Keratinocyte (primary cell): ENCODE results near the gene SH3GL3. TPM values are rescaled to one million over a fixed set of nuclear protein-coding genes. Genes with fewer than 3 reads are reported as not detected.

Experiments used
- DNase-seq: peaks from one replicate; pipeline ENCODE4 v3.0.0-alpha.2; 2011; ENCODE audit warnings: low read depth, missing footprints, low spot score
- FAIRE-seq: peaks from 2 replicates; lab custom pipeline; 2011; peaks lifted over from hg19 to GRCh38; lab: Jason Lieb, UNC
- H2AFZ ChIP-seq: 2 replicates; pipeline ENCODE4 v1.6.0; 2012; ENCODE audit warnings: low read length, control low read depth, inconsistent platforms; ENCODE audit not compliant: control insufficient read depth
- H3K27ac ChIP-seq: 2 replicates; pipeline ENCODE4 v1.5.1; 2011; ENCODE audit warnings: low read length; ENCODE audit not compliant: control insufficient read depth, insufficient read depth
- H3K27me3 ChIP-seq: 3 replicates; pipeline ENCODE4 v1.6.0; 2011; ENCODE audit warnings: low read length; ENCODE audit not compliant: control insufficient read depth, insufficient read depth; ENCODE audit errors: extremely low read depth
- H3K36me3 ChIP-seq, 2 experiments: 2 replicates in 1 of 2; 3 replicates in 1 of 2; pipeline ENCODE4 v1.5.1; 2011; ENCODE audit warnings: low read length in 2 of 2, mild to moderate bottlenecking in 1 of 2; ENCODE audit not compliant: control insufficient read depth in 2 of 2, insufficient read depth in 2 of 2; ENCODE audit errors: extremely low read depth in 1 of 2
- H3K4me1 ChIP-seq: 3 replicates; pipeline ENCODE4 v1.5.1; 2011; ENCODE audit warnings: low read length; ENCODE audit not compliant: control insufficient read depth, insufficient read depth; ENCODE audit errors: extremely low read depth
- H3K4me2 ChIP-seq: 3 replicates; pipeline ENCODE4 v1.6.0; 2011; ENCODE audit warnings: low read depth, low read length; ENCODE audit not compliant: control insufficient read depth, insufficient read depth; ENCODE audit errors: extremely low read depth
- H3K4me3 ChIP-seq, 3 experiments: fragments of 200-600 bp in 1 of 3; sonication (generic) in 1 of 3; 2 replicates in 2 of 3; 3 replicates in 1 of 3; pipeline ENCODE4 v1.5.1; 2011 to 2016; ENCODE audit warnings: low read length in 3 of 3, mild to moderate bottlenecking in 3 of 3, control low read depth in 2 of 3, inconsistent platforms in 1 of 3, low read depth in 1 of 3, mixed read lengths in 1 of 3, mixed run types in 1 of 3, moderate library complexity in 1 of 3; ENCODE audit not compliant: control insufficient read depth in 2 of 3, insufficient read depth in 2 of 3; ENCODE audit errors: extremely low read depth in 1 of 3
- H3K79me2 ChIP-seq: 2 replicates; pipeline ENCODE4 v1.6.0; 2012; ENCODE audit warnings: low read length; ENCODE audit not compliant: control insufficient read depth, insufficient read depth
- H3K9ac ChIP-seq: 3 replicates; pipeline ENCODE4 v1.6.0; 2011; ENCODE audit warnings: low read length; ENCODE audit not compliant: control insufficient read depth, insufficient read depth; ENCODE audit errors: extremely low read depth
- H3K9me1 ChIP-seq: 3 replicates; pipeline ENCODE4 v1.6.0; 2011; ENCODE audit warnings: low read length; ENCODE audit not compliant: control insufficient read depth, insufficient read depth; ENCODE audit errors: extremely low read depth
- H3K9me3 ChIP-seq: 2 replicates; pipeline ENCODE4 v1.5.1; 2012; ENCODE audit warnings: low read depth, low read length; ENCODE audit not compliant: control insufficient read depth
- H4K20me1 ChIP-seq: 3 replicates; pipeline ENCODE4 v1.6.0; 2011; ENCODE audit warnings: low read length; ENCODE audit not compliant: control insufficient read depth, insufficient read depth; ENCODE audit errors: extremely low read depth
- EZH2 ChIP-seq: IDR thresholded peaks from one replicate; pipeline ENCODE4 v1.6.1; 2012; ENCODE audit warnings: inconsistent platforms, mild to moderate bottlenecking, low read length, moderate library complexity
- dilution Hi-C: fragments of 300-500 bp; cut with MboI; formaldehyde crosslinking; loops from one replicate; pipeline ENCODE4 v1.7.0; 2020; ENCODE audit warnings: low sequenced_read_pairs; ENCODE audit not compliant: extremely low pct_ligation_motif_present
- polyA plus RNA-seq, 5 experiments: library from polyadenylated mRNA; depleted of rRNA in 3 of 5; stranded (reverse) in 3 of 5; stranded (forward) in 1 of 5; unstranded in 1 of 5; fragments of >200 nt; gene quantifications; 1 replicate in 1 of 5; 2 replicates in 3 of 5; 3 replicates in 1 of 5; pipeline versions ENCODE4 v1.2.1 to v1.2.3, GENCODE V29; 2011 to 2012; ENCODE audit warnings: missing spikeins in 2 of 5, low read depth in 1 of 5, low replicate concordance in 1 of 5
- TF ChIP-seq, protein P1 (sequence below), 3 experiments: IDR thresholded peaks in 1 of 3; conservative IDR thresholded peaks in 1 of 3; optimal IDR thresholded peaks in 1 of 3; 2 replicates in 2 of 3; 3 replicates in 1 of 3; pipeline versions ENCODE3 to v1.5.1; 2011; ENCODE audit warnings: low read length in 3 of 3, mild to moderate bottlenecking in 3 of 3, moderate library complexity in 2 of 3, control low read depth in 1 of 3, inconsistent platforms in 1 of 3; ENCODE audit not compliant: insufficient read depth in 2 of 3; ENCODE audit errors: extremely low read depth in 1 of 3

Gene SH3GL3
- polyA plus RNA-seq, 1 donor (not counting 4 experiments of a cell fraction or from before 2014, with no cell fraction given): 0.20 TPM

DNA sequence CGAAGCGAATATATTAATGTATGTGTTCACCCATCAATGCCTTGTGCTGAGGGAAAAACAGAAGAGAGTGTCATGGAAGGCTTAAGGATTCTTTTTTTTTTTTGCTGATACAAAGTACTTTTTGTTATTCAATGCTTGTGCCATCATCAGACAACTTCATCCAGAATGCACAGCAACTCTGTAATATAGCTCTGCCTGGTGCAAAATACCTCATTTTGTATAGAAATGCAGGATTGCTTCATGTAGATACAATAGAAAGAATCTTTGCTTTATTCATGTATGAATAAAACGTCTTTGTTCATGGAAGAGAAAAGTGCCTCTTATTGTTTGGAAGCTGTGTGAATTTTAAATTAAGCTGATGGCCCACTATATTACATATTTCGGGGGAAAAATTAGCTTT lies 62.9 kb downstream of the SH3GL3 start:
- Histone ChIP-seq H3K4me3 (no peak overlapping the region), H2AFZ (no peak overlapping the region), H3K27me3 (peaks cover 5% of the 10 kb centered on the region), H3K9me3 (no peaks in the 10 kb centered on the region), H3K9me1 (no peaks in the 10 kb centered on the region), H4K20me1 (no peaks in the 10 kb centered on the region), H3K79me2 (no peaks in the 10 kb centered on the region), H3K27ac (no peak overlapping the region), H3K4me1 (no peaks in the 10 kb centered on the region), H3K9ac (no peak overlapping the region), H3K4me2 (no peak overlapping the region), H3K36me3 (no peaks in the 10 kb centered on the region)
- dilution Hi-C loops: no loop called here
- no peak for DNase-seq
- FAIRE-seq: no peak
- TF ChIP-seq, protein P1, sequence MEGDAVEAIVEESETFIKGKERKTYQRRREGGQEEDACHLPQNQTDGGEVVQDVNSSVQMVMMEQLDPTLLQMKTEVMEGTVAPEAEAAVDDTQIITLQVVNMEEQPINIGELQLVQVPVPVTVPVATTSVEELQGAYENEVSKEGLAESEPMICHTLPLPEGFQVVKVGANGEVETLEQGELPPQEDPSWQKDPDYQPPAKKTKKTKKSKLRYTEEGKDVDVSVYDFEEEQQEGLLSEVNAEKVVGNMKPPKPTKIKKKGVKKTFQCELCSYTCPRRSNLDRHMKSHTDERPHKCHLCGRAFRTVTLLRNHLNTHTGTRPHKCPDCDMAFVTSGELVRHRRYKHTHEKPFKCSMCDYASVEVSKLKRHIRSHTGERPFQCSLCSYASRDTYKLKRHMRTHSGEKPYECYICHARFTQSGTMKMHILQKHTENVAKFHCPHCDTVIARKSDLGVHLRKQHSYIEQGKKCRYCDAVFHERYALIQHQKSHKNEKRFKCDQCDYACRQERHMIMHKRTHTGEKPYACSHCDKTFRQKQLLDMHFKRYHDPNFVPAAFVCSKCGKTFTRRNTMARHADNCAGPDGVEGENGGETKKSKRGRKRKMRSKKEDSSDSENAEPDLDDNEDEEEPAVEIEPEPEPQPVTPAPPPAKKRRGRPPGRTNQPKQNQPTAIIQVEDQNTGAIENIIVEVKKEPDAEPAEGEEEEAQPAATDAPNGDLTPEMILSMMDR (optimal IDR thresholded peaks at IDR 0.05 in 1 of 3, IDR thresholded peaks at IDR 0.05 in 1 of 3, conservative IDR thresholded peaks at IDR 0.05 in 1 of 3; ENCODE audit: extremely low read depth in 1 of 3, insufficient read depth in 2 of 3, low read length in 3 of 3): no peak
- no peak for TF ChIP-seq EZH2

DNA sequence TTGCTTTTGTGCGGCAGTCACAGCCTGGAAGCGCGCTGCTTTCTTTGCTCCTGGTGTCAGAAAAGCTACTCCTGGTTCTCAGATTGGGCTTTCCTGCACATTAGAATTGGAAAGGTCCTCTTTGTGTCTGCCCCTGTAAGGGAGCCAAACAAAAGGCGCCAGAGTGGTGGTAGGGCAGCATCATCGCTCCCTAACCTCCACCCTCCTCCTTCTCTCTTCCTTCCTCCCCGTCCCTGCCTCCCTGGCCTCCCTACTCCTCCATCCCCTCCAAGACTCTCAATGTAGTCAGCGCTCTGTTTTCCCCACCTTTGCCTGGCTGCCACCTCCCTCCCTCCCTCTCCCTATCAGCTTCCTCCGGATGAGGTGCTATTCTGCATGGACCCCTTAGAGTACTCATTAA lies 65.3 kb downstream of the SH3GL3 start:
- H3K4me1 ChIP-seq: no peaks in the 10 kb centered on the region
- no peaks in the 10 kb centered on the region for H4K20me1 ChIP-seq
- H3K9me3 ChIP-seq: no peaks in the 10 kb centered on the region
- no peak overlapping the region for H3K4me2 ChIP-seq
- no peak overlapping the region for H2AFZ ChIP-seq
- dilution Hi-C loops: no loop called here
- H3K9me1 ChIP-seq: no peaks in the 10 kb centered on the region
- no peaks in the 10 kb centered on the region for H3K36me3 ChIP-seq
- DNase-seq: no peak
- TF ChIP-seq, protein P1 (optimal IDR thresholded peaks at IDR 0.05 in 1 of 3, IDR thresholded peaks at IDR 0.05 in 1 of 3, conservative IDR thresholded peaks at IDR 0.05 in 1 of 3; ENCODE audit: extremely low read depth in 1 of 3, insufficient read depth in 2 of 3, low read length in 3 of 3): no peak
- no peak for TF ChIP-seq EZH2
- no peak overlapping the region for H3K27ac ChIP-seq
- no peaks in the 10 kb centered on the region for H3K79me2 ChIP-seq
- peaks cover 5% of the 10 kb centered on the region for H3K27me3 ChIP-seq
- no peak overlapping the region for H3K9ac ChIP-seq
- no peak for FAIRE-seq
- H3K4me3 ChIP-seq: no peak overlapping the region
